HG02642 (cell line): Measurements from ENCODE around the gene CYP24A1.

Experiments used
- ATAC-seq: cut with Tn5 transposase; IDR thresholded peaks from one replicate; pipeline ENCODE4 v1.9.1; 2021; ENCODE audit warnings: mild to moderate bottlenecking; ENCODE audit not compliant: unreplicated experiment, poor library complexity

CYP24A1 gene

GRCh38 chr20:54177378-54177777 is 3.6 kb upstream of the CYP24A1 start:
- ATAC-seq, result no peak

- ATAC-seq, result no peak
Observed at GRCh38 chr20:54176610-54177009, 2.8 kb upstream of the CYP24A1 start.

- no peak for ATAC-seq
Observed at GRCh38 chr20:54174457-54175175, 830 bp upstream of the CYP24A1 start.

- ATAC-seq, result no peak
Observed at GRCh38 chr20:54172856-54173652, 732 bp downstream of the CYP24A1 start.

- ATAC-seq, result no peak
Observed at GRCh38 chr20:54172532-54172855, 1.3 kb downstream of the CYP24A1 start.

- no peak for ATAC-seq
Observed at GRCh38 chr20:54170963-54171362, 2.8 kb downstream of the CYP24A1 start.

GRCh38 chr20:54170026-54170471 is 3.7 kb downstream of the CYP24A1 start:
- ATAC-seq, result no peak

- ATAC-seq, result no peak
Observed at GRCh38 chr20:54168961-54169862, 4.6 kb downstream of the CYP24A1 start.

GRCh38 chr20:54167909-54168872 is 5.6 kb downstream of the CYP24A1 start:
- ATAC-seq, result no peak

GRCh38 chr20:54166987-54167662 is 6.7 kb downstream of the CYP24A1 start:
- ATAC-seq, result no peak

- no peak for ATAC-seq
Observed at GRCh38 chr20:54165803-54166202, 8.0 kb downstream of the CYP24A1 start.

- ATAC-seq, result no peak
Observed at GRCh38 chr20:54165014-54165413, 8.8 kb downstream of the CYP24A1 start.

- no peak for ATAC-seq
Observed at GRCh38 chr20:54163402-54163801, 10.4 kb downstream of the CYP24A1 start.

- ATAC-seq, result no peak
Observed at GRCh38 chr20:54162378-54163009, 11.3 kb downstream of the CYP24A1 start.

- ATAC-seq, result no peak
Observed at GRCh38 chr20:54161821-54162149, 12.0 kb downstream of the CYP24A1 start.

- ATAC-seq, result no peak
Observed at GRCh38 chr20:54161008-54161820, 12.6 kb downstream of the CYP24A1 start.

GRCh38 chr20:54160065-54161007 is 13.4 kb downstream of the CYP24A1 start:
- ATAC-seq, result no peak
